Skeletal muscle tissue (tissue), 4 donors: ENCODE data around the gene RBM20. TPM values are rescaled to one million over a fixed set of nuclear protein-coding genes. Genes with fewer than 3 reads are reported as not detected.
A peak's percentile ranks its signal among the peaks of the same experiment; 100 is the strongest.
"Not testable (repeated sequence)": the region's sequence is repeated elsewhere in the genome, so short reads cannot be mapped to it uniquely, and the experiment has no call there.

Source experiments
- H3K27ac ChIP-seq: one replicate; pipeline ENCODE4 v1.7.0; 2013; ENCODE audit warnings: mild to moderate bottlenecking, low read depth, low read length, inconsistent platforms
- H3K27me3 ChIP-seq, 3 donors: one replicate each; pipeline ENCODE4 v1.7.0; 2013; ENCODE audit warnings: low read length in 3 of 3; ENCODE audit not compliant: control insufficient read depth in 3 of 3, insufficient read depth in 3 of 3
- H3K36me3 ChIP-seq, 3 donors: one replicate each; pipeline ENCODE4 v1.7.0; 2013; ENCODE audit warnings: low read length in 3 of 3; ENCODE audit not compliant: control insufficient read depth in 3 of 3, insufficient read depth in 3 of 3
- H3K4me1 ChIP-seq, 3 donors: one replicate each; pipeline ENCODE4 v1.7.0; 2013; ENCODE audit warnings: low read length in 3 of 3, mild to moderate bottlenecking in 3 of 3; ENCODE audit not compliant: control insufficient read depth in 3 of 3, insufficient read depth in 3 of 3
- H3K4me3 ChIP-seq, 3 donors: one replicate each; pipeline ENCODE4 v1.7.0; 2013; ENCODE audit warnings: low read length in 3 of 3
- H3K9ac ChIP-seq, 3 donors: one replicate each; pipeline ENCODE4 v1.7.0; 2013; ENCODE audit warnings: low read length in 3 of 3, mild to moderate bottlenecking in 3 of 3, moderate library complexity in 2 of 3, low read depth in 1 of 3
- H3K9me3 ChIP-seq, 3 donors: one replicate each; pipeline ENCODE4 v1.7.0; 2013; ENCODE audit warnings: low read length in 3 of 3; ENCODE audit not compliant: control insufficient read depth in 3 of 3
- total RNA-seq: library from RNA; depleted of rRNA; stranded (reverse); fragments of >200 nt; gene quantifications from one replicate; pipeline ENCODE4 v1.2.3, GENCODE V29; 2014
- donor health status: Osteomylitis.

Gene RBM20
- total RNA-seq, 1 donor from 2014 or later, result 6.3 TPM

DNA sequence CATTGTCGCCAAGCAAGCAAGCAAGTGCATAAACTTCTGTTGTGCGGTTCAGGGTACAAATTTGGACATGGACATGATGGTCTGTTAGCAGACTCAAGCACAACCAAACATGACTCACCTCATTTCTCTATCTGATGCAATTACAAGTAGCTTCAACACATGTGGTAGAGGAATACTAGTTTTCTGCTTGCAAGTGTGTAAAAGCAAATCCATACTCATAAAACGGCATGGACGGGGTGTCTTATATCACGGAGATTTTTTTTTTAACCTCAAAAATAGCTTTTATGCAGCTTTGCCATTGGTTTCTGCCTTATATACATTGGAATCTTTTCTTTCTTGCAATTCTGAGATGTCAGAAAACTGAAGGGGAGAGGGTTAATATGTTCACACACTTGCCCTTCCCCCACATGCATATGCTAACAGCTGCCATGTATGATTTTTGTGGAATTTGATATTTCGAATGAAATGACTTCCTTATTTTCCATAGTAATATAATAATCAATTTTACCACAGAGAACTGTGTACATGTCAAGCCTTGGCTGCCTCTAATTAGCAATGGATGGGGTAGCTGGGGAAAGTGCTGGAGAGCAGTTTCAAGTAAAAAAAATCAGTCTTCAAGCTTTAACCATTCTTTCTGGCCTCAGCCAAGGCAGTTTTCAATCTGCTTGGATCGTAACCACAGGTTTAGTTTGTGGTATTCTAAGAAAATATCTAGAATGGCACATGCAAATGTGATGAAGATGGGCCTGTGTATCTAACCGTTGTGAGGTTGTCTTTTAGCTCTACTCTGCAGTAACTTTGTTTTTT is 121.6 kb downstream of the RBM20 start:
- no peaks in the 10 kb centered on the region for H3K36me3 ChIP-seq
- H3K9me3 ChIP-seq, result no peaks in the 10 kb centered on the region
- peak overlapping the region; percentile 35 to 68 (median 40) for H3K4me3 ChIP-seq
- peaks cover 17 to 36% (median 26%) of the 10 kb centered on the region in 3 donors for H3K4me1 ChIP-seq
- peak overlapping the region; percentile 91 for H3K27ac ChIP-seq
- no peaks in the 10 kb centered on the region for H3K27me3 ChIP-seq
- H3K9ac ChIP-seq, result peak overlapping the region in 2 of 3 donors; percentile 79 to 82

DNA sequence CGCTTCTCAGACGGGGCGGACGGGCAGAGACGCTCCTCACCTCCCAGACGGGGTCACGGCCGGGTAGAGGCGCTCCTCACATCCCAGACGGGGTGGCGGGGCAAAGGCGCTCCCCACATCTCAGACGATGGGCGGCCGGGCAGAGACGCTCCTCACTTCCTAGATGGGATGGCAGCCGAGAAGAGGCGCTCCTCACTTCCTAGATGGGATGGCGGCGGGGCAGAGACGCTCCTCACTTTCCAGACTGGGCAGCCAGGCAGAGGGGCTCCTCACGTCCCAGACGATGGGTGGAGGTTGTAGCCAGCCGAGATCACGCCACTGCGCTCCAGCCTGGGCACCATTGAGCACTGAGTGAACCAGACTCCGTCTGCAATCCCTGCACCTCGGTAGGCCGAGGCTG is 123.5 kb downstream of the RBM20 start:
- peaks cover 14 to 28% (median 21%) of the 10 kb centered on the region in 3 donors for H3K4me1 ChIP-seq
- not testable (repeated sequence) for H3K36me3 ChIP-seq, H3K4me3 ChIP-seq, H3K27me3 ChIP-seq, H3K27ac ChIP-seq, H3K9ac ChIP-seq, H3K9me3 ChIP-seq

- Histone ChIP-seq H3K4me1 (peaks cover 5 to 25% (median 10%) of the 10 kb centered on the region in 3 donors), H3K27me3 (no peaks in the 10 kb centered on the region), H3K27ac (no peak overlapping the region), H3K9ac (no peak overlapping the region), H3K36me3 (no peaks in the 10 kb centered on the region), H3K4me3 (no peak overlapping the region), H3K9me3 (no peaks in the 10 kb centered on the region)
These were observed 126.1 kb downstream of the RBM20 start for GRCh38 chr10:110770243-110770642.

DNA sequence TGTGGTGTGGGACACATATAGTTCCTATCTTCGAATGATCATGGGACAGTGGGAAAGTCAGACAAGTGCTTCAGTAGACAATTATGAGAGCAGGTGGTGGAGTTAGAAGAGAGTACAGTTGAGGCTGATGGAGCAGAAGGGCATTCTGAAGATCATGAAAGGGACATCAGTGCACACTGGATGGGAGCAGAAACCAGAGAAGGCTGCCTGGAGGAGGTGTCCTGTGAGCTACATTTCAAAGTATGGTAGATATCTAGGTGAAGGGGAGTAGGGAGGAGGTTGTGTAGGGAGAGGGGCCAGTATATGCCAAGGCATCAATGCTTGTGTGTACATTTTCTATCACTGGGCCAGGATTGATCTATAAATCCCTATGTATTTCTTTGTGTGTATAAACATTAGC is 127.3 kb downstream of the RBM20 start:
- Histone ChIP-seq H3K4me3 (no peak overlapping the region), H3K27me3 (no peaks in the 10 kb centered on the region), H3K9ac (no peak overlapping the region), H3K4me1 (peaks cover 5 to 19% (median 8%) of the 10 kb centered on the region in 3 donors), H3K27ac (no peak overlapping the region), H3K9me3 (no peaks in the 10 kb centered on the region), H3K36me3 (no peaks in the 10 kb centered on the region)

DNA sequence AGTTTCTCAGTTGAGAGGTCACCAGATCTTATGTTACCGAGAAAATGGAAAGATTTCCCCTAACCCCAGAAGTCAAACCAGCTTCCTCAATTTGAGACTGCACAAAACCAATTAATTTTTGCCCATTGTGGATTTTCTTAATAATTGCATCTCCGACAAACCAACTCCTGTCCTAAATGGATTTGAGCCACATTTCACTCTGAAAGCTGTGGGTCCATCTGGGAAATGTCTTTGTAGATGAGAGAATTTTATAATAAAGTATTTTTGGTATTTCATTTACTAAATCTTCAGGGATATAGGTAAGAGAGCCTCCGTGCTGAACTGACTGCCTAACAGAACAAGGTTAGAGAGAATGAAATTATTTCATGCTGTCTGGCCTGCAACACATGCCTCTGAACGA is 127.9 kb downstream of the RBM20 start:
- Histone ChIP-seq H3K4me1 (peaks cover 6 to 24% (median 11%) of the 10 kb centered on the region in 3 donors), H3K4me3 (no peak overlapping the region), H3K9me3 (no peaks in the 10 kb centered on the region), H3K36me3 (no peaks in the 10 kb centered on the region), H3K27ac (no peak overlapping the region), H3K27me3 (no peaks in the 10 kb centered on the region), H3K9ac (no peak overlapping the region)

GRCh38 chr10:110772454-110773025 is 128.4 kb downstream of the RBM20 start:
- no peak overlapping the region for H3K27ac ChIP-seq
- no peaks in the 10 kb centered on the region for H3K9me3 ChIP-seq
- H3K36me3 ChIP-seq, result no peaks in the 10 kb centered on the region
- no peaks in the 10 kb centered on the region for H3K27me3 ChIP-seq
- peaks cover 8 to 26% (median 16%) of the 10 kb centered on the region in 3 donors for H3K4me1 ChIP-seq
- no peak overlapping the region for H3K9ac ChIP-seq
- H3K4me3 ChIP-seq, result no peak overlapping the region

GRCh38 chr10:110773693-110774068 is 129.5 kb downstream of the RBM20 start:
- Histone ChIP-seq H3K4me1 (peaks cover 13 to 24% (median 21%) of the 10 kb centered on the region in 3 donors), H3K36me3 (no peaks in the 10 kb centered on the region), H3K4me3 (no peak overlapping the region), H3K9ac (no peak overlapping the region), H3K9me3 (no peaks in the 10 kb centered on the region), H3K27ac (peak overlapping the region; percentile 45), H3K27me3 (no peaks in the 10 kb centered on the region)

DNA sequence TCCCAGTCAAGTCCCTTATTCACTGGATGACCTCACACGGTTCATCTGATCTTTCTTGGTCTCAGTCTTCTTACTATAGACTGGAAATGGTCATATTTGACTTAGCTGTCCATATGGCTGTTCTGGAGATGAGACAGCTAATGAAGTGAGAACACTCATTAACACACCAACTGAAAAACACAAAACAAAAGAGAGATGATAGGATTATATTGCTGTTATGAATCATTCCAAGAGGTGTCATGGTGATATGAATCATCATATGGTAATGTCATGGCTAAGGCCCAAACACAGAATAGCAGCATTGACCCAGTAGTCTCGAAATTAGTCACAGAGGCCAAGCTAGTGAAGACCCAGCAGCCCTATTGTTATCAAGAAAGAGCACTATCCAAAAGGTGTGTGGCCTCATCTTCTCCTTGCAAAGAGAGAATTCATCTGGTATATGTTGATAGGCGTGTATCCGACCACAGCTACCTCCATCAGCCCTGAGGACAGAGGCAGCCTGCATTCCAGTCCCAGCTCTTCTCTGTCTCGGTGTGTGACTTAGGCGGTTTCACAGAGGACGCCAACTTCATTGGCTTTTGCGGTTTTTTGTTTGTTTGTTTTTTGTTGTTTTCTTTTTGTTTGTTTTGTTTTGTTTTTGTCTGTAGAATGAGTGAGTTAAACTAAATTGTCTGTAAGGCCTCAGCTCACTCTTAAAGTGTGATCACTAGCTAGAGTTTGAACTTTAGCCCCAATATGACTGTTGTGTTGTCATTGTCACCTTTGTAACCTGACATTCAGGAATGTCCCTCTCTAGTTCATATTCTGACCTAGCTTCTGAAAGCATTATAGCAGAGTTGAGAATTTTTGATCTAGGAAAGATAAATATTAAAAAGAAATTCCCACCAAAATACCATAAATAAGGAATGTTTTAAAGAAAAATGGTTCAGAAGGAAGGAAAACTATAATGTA is 130.2 kb downstream of the RBM20 start:
- no peak overlapping the region for H3K4me3 ChIP-seq
- no peaks in the 10 kb centered on the region for H3K9me3 ChIP-seq
- no peak overlapping the region for H3K9ac ChIP-seq
- H3K36me3 ChIP-seq, result no peaks in the 10 kb centered on the region
- peaks cover 13 to 24% (median 21%) of the 10 kb centered on the region in 3 donors for H3K4me1 ChIP-seq
- peak overlapping the region; percentile 45 for H3K27ac ChIP-seq
- no peaks in the 10 kb centered on the region for H3K27me3 ChIP-seq

DNA sequence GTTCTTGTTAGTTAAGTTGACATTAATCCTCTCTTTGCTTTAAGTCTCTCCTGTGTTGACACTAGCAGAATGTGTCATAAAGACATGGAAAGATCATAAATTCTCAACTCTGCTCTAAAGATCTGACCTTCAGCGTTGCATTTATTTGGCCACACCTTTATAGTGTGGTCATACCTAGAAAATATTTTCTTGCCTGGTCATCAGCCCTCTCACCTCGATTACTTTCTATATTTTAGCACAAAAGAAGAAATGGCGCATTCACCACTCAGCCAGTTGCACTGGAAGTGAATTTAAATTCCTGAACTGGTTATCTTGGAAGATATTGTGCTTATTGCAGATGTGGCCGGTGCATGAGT is 130.9 kb downstream of the RBM20 start:
- Histone ChIP-seq H3K9ac (no peak overlapping the region), H3K27me3 (no peaks in the 10 kb centered on the region), H3K27ac (no peak overlapping the region), H3K9me3 (no peaks in the 10 kb centered on the region), H3K36me3 (no peaks in the 10 kb centered on the region), H3K4me1 (peaks cover 13 to 29% (median 23%) of the 10 kb centered on the region in 3 donors), H3K4me3 (no peak overlapping the region)
